SU-DHL-6 (cell line): ENCODE measurements around the gene KRTAP10-10.
"Not testable (repeated sequence)": the region's sequence is repeated elsewhere in the genome, so short reads cannot be mapped to it uniquely, and the experiment has no call there.

Experiments
- H2AFZ ChIP-seq: fragments of 200-600 bp; sonication (generic); 2 replicates; pipeline ENCODE4 v1.6.1; 2014; ENCODE audit warnings: low read depth, mild to moderate bottlenecking, moderate library complexity, mixed read lengths, antibody characterized with exemption, low read length; ENCODE audit not compliant: severe bottlenecking
- H3F3A ChIP-seq: fragments of 200-600 bp; shearing (Covaris generic); 2 replicates; pipeline ENCODE4 v1.6.0; 2016; ENCODE audit warnings: antibody characterized with exemption, mild to moderate bottlenecking; ENCODE audit not compliant: insufficient read depth
- H3K27ac ChIP-seq: fragments of 200-600 bp; sonication (generic); 2 replicates; pipeline ENCODE4 v1.5.1; 2016; ENCODE audit warnings: low read depth, mild to moderate bottlenecking, low read length, moderate library complexity, mixed read lengths
- H3K27me3 ChIP-seq: fragments of 200-600 bp; sonication (generic), shearing (Covaris generic); 2 replicates; pipeline ENCODE4 v1.6.0; 2014; ENCODE audit warnings: mild to moderate bottlenecking, low read length
- H3K36me3 ChIP-seq: fragments of 200-600 bp; sonication (generic); 2 replicates; pipeline ENCODE4 v1.6.1; 2014; ENCODE audit warnings: mild to moderate bottlenecking, low read length, mixed read lengths
- H3K4me2 ChIP-seq: fragments of 300-600, 200-600 bp; shearing (Covaris generic), sonication (generic); 2 replicates; pipeline ENCODE4 v1.6.0; 2014; ENCODE audit warnings: low read length, low read depth, mild to moderate bottlenecking; ENCODE audit not compliant: poor library complexity, severe bottlenecking
- H3K4me3 ChIP-seq: fragments of 200-600 bp; sonication (generic); 2 replicates; pipeline ENCODE4 v1.5.1; 2014; ENCODE audit warnings: antibody characterized with exemption, low read length, mild to moderate bottlenecking, mixed read lengths; ENCODE audit not compliant: insufficient read depth, poor library complexity, severe bottlenecking
- H3K79me2 ChIP-seq: fragments of 200-600 bp; sonication (generic); 2 replicates; pipeline ENCODE4 v1.6.1; 2014; ENCODE audit warnings: mild to moderate bottlenecking, low read length, moderate library complexity; ENCODE audit not compliant: insufficient read depth
- H3K9ac ChIP-seq: fragments of 200-600 bp; sonication (generic); 2 replicates; pipeline ENCODE4 v1.7.0; 2014; ENCODE audit warnings: mild to moderate bottlenecking, low read length
- H3K9me2 ChIP-seq: fragments of 200-600 bp; sonication (generic); replicated peaks from 2 replicates; pipeline ENCODE4 v1.6.1; 2014; ENCODE audit warnings: low read length; ENCODE audit not compliant: insufficient read depth
- H3K9me3 ChIP-seq: fragments of 200-600 bp; sonication (generic); 2 replicates; pipeline ENCODE4 v1.6.1; 2014; ENCODE audit warnings: low read length, mixed read lengths; ENCODE audit not compliant: insufficient read depth
- H4K20me1 ChIP-seq: fragments of 200-600 bp; sonication (generic); 2 replicates; pipeline ENCODE4 v1.6.1; 2014; ENCODE audit warnings: low read depth, mild to moderate bottlenecking, antibody characterized with exemption, low read length, moderate library complexity, mixed read lengths
- EZH2phosphoT487 ChIP-seq: fragments of 200-600 bp; sonication (generic), shearing (Covaris generic); conservative IDR thresholded peaks from 2 replicates; pipeline ENCODE4 v1.6.1; 2018; ENCODE audit warnings: mild to moderate bottlenecking, antibody characterized with exemption, low read length, moderate library complexity, mixed read lengths
- TF ChIP-seq, protein P1 (sequence below): fragments of 200-600 bp; sonication (generic); IDR thresholded peaks from one replicate; pipeline ENCODE4 v1.5.1; 2017; ENCODE audit warnings: antibody characterized with exemption, mild to moderate bottlenecking, low read length, moderate library complexity; ENCODE audit not compliant: insufficient read depth, poor library complexity, severe bottlenecking

KRTAP10-10 gene

GRCh38 chr21:44638506-44639330, 1.6 kb downstream of the KRTAP10-10 start:
- H3K4me2 ChIP-seq, H3K36me3 ChIP-seq, H3K4me3 ChIP-seq, H3K9me2 ChIP-seq, H3K9ac ChIP-seq, H4K20me1 ChIP-seq, H3F3A ChIP-seq, H3K27ac ChIP-seq, H3K9me3 ChIP-seq, H3K27me3 ChIP-seq, H3K79me2 ChIP-seq, H2AFZ ChIP-seq: not testable (repeated sequence)

DNA sequence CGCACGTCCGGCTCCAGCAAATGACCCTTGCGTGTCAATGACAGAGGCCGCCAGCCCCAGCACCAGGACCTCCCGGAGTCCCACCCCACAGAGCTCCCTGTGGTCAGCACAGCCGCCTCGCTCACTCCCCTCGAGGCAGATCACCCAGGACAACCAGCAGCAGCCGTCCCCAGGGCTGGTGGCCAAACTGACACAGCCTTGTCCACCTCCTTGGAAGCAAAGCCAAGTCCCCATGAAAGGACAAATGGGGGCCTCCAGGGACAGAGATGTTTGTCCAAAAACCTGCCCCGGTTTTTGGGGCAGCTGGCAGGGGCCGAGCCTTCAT, 2.1 kb downstream of the KRTAP10-10 start:
- Histone ChIP-seq H3K4me2 (no peak overlapping the region), H3K79me2 (no peaks in the 10 kb centered on the region), H3K36me3 (no peaks in the 10 kb centered on the region), H3K9ac (no peak overlapping the region), H3K27ac (no peak overlapping the region), H4K20me1 (no peaks in the 10 kb centered on the region), H2AFZ (no peak overlapping the region), H3F3A (no peaks in the 10 kb centered on the region), H3K27me3 (no peaks in the 10 kb centered on the region), H3K9me2 (no peaks in the 10 kb centered on the region), H3K9me3 (peaks cover 4% of the 10 kb centered on the region; the same call in 1 of the 2 replicates), H3K4me3 (no peak overlapping the region)
- TF ChIP-seq, protein P1, sequence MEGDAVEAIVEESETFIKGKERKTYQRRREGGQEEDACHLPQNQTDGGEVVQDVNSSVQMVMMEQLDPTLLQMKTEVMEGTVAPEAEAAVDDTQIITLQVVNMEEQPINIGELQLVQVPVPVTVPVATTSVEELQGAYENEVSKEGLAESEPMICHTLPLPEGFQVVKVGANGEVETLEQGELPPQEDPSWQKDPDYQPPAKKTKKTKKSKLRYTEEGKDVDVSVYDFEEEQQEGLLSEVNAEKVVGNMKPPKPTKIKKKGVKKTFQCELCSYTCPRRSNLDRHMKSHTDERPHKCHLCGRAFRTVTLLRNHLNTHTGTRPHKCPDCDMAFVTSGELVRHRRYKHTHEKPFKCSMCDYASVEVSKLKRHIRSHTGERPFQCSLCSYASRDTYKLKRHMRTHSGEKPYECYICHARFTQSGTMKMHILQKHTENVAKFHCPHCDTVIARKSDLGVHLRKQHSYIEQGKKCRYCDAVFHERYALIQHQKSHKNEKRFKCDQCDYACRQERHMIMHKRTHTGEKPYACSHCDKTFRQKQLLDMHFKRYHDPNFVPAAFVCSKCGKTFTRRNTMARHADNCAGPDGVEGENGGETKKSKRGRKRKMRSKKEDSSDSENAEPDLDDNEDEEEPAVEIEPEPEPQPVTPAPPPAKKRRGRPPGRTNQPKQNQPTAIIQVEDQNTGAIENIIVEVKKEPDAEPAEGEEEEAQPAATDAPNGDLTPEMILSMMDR, result no peak
- no peak for TF ChIP-seq EZH2phosphoT487

DNA sequence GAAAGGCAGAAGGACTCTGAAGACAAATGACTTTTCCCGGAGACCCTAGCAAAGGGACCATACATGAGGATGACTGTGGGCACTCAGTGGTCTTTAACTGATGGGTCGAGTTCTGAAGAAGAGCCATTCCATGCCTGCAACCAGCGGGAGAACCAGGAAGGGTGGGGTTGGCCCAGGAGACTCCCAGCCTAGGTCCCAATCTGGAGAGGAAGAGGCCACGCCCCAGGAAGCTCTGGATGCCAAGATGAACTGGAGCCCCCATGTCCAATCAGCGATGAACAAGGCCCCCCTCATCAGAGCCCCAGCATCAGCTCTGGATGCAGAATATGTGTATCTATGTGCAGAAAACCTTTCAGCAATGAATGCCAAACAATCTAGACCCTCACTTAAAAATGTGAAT, 3.6 kb downstream of the KRTAP10-10 start:
- Histone ChIP-seq H3K9ac (no peak overlapping the region), H3K9me2 (no peaks in the 10 kb centered on the region), H3K79me2 (no peaks in the 10 kb centered on the region), H3K9me3 (peaks cover 11% of the 10 kb centered on the region; the same call in 1 of the 2 replicates), H3K4me3 (no peak overlapping the region), H2AFZ (no peak overlapping the region), H3K36me3 (no peaks in the 10 kb centered on the region), H3F3A (no peaks in the 10 kb centered on the region), H3K27me3 (no peaks in the 10 kb centered on the region), H3K4me2 (no peak overlapping the region), H3K27ac (no peak overlapping the region), H4K20me1 (no peaks in the 10 kb centered on the region)
- no peak for TF ChIP-seq EZH2phosphoT487

DNA sequence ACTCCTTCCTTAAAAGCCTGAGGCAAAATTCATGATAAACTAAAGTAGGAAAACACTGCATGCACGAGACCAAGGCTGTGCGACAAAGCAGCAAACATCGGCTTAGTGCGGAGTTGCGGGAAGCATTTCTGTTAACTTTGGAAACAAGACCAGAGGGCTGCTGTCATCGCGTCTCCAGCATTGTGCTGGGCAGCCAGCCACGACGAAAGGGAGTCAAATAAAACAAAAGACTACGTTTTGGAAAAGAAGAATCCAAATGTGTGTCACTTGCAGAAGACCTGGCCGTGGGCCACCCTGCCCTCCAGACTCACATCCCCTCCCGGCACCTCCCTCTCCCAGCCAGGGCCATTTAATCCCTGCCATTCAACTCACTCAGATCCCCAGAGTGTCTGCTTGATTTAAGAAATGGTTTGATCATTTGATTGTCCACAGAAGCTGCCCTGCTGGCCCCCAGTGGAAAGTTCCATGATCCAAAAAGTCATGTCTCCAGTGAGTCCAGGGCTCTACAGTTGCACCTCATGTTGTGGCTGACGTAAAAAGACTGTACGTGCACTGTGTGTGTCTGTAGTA, 6.7 kb downstream of the KRTAP10-10 start:
- Histone ChIP-seq H3K27me3 (no peaks in the 10 kb centered on the region), H3K36me3 (no peaks in the 10 kb centered on the region), H3K4me2 (no peak overlapping the region), H3K4me3 (no peak overlapping the region), H3F3A (no peaks in the 10 kb centered on the region), H3K9me2 (no peaks in the 10 kb centered on the region), H2AFZ (no peak overlapping the region), H3K9ac (no peak overlapping the region), H3K9me3 (peaks cover 11% of the 10 kb centered on the region; the same call in 1 of the 2 replicates), H3K79me2 (no peaks in the 10 kb centered on the region), H3K27ac (no peak overlapping the region), H4K20me1 (no peaks in the 10 kb centered on the region)
- TF ChIP-seq EZH2phosphoT487, result no peak
- TF ChIP-seq, protein P1, result no peak
